Loucy (cell line): ENCODE data around the gene SLC8B1.

Experiments
- H2AFZ ChIP-seq: fragments of 200-600 bp; sonication (generic); 2 replicates; pipeline ENCODE4 v1.6.0; 2016; ENCODE audit warnings: antibody characterized with exemption, mild to moderate bottlenecking, low read length, moderate library complexity
- H3F3A ChIP-seq: fragments of 200-600 bp; 2 replicates; pipeline ENCODE4 v1.6.0; 2016; ENCODE audit warnings: antibody characterized with exemption, low read depth, mild to moderate bottlenecking
- H3K27me3 ChIP-seq: fragments of 200-600 bp; sonication (generic); 2 replicates; pipeline ENCODE4 v1.6.1; 2014; ENCODE audit warnings: low read length, mild to moderate bottlenecking; ENCODE audit not compliant: insufficient read depth, poor library complexity, severe bottlenecking
- H3K36me3 ChIP-seq: fragments of 200-600 bp; sonication (generic); 2 replicates; pipeline ENCODE4 v1.6.1; 2016; ENCODE audit warnings: low read length; ENCODE audit not compliant: insufficient read depth
- H3K4me1 ChIP-seq: fragments of 200-600 bp; sonication (generic); 2 replicates; pipeline ENCODE4 v1.5.1; 2014; ENCODE audit warnings: low read length, mild to moderate bottlenecking; ENCODE audit not compliant: insufficient read depth, poor library complexity, severe bottlenecking
- H3K4me2 ChIP-seq: fragments of 200-600 bp; sonication (generic); 2 replicates; pipeline ENCODE4 v1.6.0; 2014; ENCODE audit warnings: antibody characterized with exemption, low read length, low read depth, mild to moderate bottlenecking; ENCODE audit not compliant: poor library complexity, severe bottlenecking
- H3K4me3 ChIP-seq: fragments of 200-600 bp; sonication (generic); 2 replicates; pipeline ENCODE4 v1.5.1; 2014; ENCODE audit warnings: low read length, mild to moderate bottlenecking, mixed read lengths; ENCODE audit not compliant: poor library complexity, severe bottlenecking
- H3K79me2 ChIP-seq: fragments of 200-600 bp; sonication (generic); 2 replicates; pipeline ENCODE4 v1.6.1; 2014; ENCODE audit warnings: low read length; ENCODE audit not compliant: insufficient read depth
- H3K9ac ChIP-seq: fragments of 200-600 bp; sonication (generic); 2 replicates; pipeline ENCODE4 v1.6.0; 2014; ENCODE audit warnings: mild to moderate bottlenecking, low read depth, low read length, moderate library complexity; ENCODE audit not compliant: poor library complexity, severe bottlenecking
- H3K9me2 ChIP-seq: fragments of 200-600 bp; sonication (generic); replicated peaks from 2 replicates; pipeline ENCODE4 v1.6.1; 2016; ENCODE audit warnings: low read depth, low read length, mixed read lengths
- H3K9me3 ChIP-seq: fragments of 200-600 bp; sonication (generic); 2 replicates; pipeline ENCODE4 v1.6.1; 2014; ENCODE audit warnings: mild to moderate bottlenecking, antibody characterized with exemption, low read length, low read depth; ENCODE audit not compliant: insufficient read depth
- H4K20me1 ChIP-seq: fragments of 200-600 bp; sonication (generic); 2 replicates; pipeline ENCODE4 v1.6.0; 2014; ENCODE audit warnings: antibody characterized with exemption, low read length, mild to moderate bottlenecking; ENCODE audit not compliant: insufficient read depth, poor library complexity, severe bottlenecking
- CTCF ChIP-seq: fragments of 200-600 bp; sonication (generic); conservative IDR thresholded peaks from 2 replicates; pipeline ENCODE4 v1.5.1; 2014; ENCODE audit warnings: mild to moderate bottlenecking, antibody characterized with exemption, low read length
- EZH2phosphoT487 ChIP-seq: fragments of 200-600 bp; IDR thresholded peaks from 2 replicates; pipeline ENCODE4 v1.6.1; 2018; ENCODE audit warnings: antibody characterized with exemption, mild to moderate bottlenecking, moderate library complexity, borderline replicate concordance

Gene SLC8B1

GRCh38 chr12:113378291-113378690 is 43.4 kb upstream of the SLC8B1 start:
- Histone ChIP-seq H3K9ac (no peak overlapping the region), H3K4me3 (no peak overlapping the region), H3K4me2 (no peak overlapping the region), H3K79me2 (no peaks in the 10 kb centered on the region), H3K27me3 (no peaks in the 10 kb centered on the region), H3K9me2 (no peaks in the 10 kb centered on the region), H3K36me3 (no peaks in the 10 kb centered on the region), H3K9me3 (no peaks in the 10 kb centered on the region), H4K20me1 (no peaks in the 10 kb centered on the region), H2AFZ (no peak overlapping the region), H3K4me1 (no peaks in the 10 kb centered on the region), H3F3A (no peaks in the 10 kb centered on the region)
- TF ChIP-seq CTCF (no peak), EZH2phosphoT487 (no peak)

GRCh38 chr12:113374823-113375428 is 40.0 kb upstream of the SLC8B1 start:
- Histone ChIP-seq H3K36me3 (no peaks in the 10 kb centered on the region), H3K4me3 (no peak overlapping the region), H3F3A (no peaks in the 10 kb centered on the region), H3K4me2 (no peak overlapping the region), H3K79me2 (no peaks in the 10 kb centered on the region), H3K27me3 (no peaks in the 10 kb centered on the region), H3K9me3 (no peaks in the 10 kb centered on the region), H3K9ac (no peak overlapping the region), H3K9me2 (no peaks in the 10 kb centered on the region), H3K4me1 (no peaks in the 10 kb centered on the region), H2AFZ (no peak overlapping the region), H4K20me1 (no peaks in the 10 kb centered on the region)
- TF ChIP-seq CTCF, result no peak
- no peak for TF ChIP-seq EZH2phosphoT487

- H3K4me2 ChIP-seq, result no peak overlapping the region
- H3K79me2 ChIP-seq, result no peaks in the 10 kb centered on the region
- no peaks in the 10 kb centered on the region for H3F3A ChIP-seq
- H3K9me2 ChIP-seq, result no peaks in the 10 kb centered on the region
- no peaks in the 10 kb centered on the region for H3K4me1 ChIP-seq
- H3K9me3 ChIP-seq, result no peaks in the 10 kb centered on the region
- H3K36me3 ChIP-seq, result no peaks in the 10 kb centered on the region
- TF ChIP-seq EZH2phosphoT487 (no peak), CTCF (no peak)
- no peaks in the 10 kb centered on the region for H3K27me3 ChIP-seq
- no peaks in the 10 kb centered on the region for H4K20me1 ChIP-seq
- no peak overlapping the region for H3K4me3 ChIP-seq
- H3K9ac ChIP-seq, result no peak overlapping the region
- no peak overlapping the region for H2AFZ ChIP-seq
These were observed 39.1 kb upstream of the SLC8B1 start for GRCh38 chr12:113373969-113374368.
